ENCODE results near the gene MAF. TPM values are rescaled to one million over a fixed set of nuclear protein-coding genes. Genes with fewer than 3 reads are reported as not detected.

The MAF gene
- total RNA-seq, 4 donors from 2014 or later: 11.0 to 92.6 (median 26.3) TPM

- H3K4me1 ChIP-seq: no peaks in the 10 kb centered on the region
- no peak for DNase-seq
- intact Hi-C loops (cut with DNase I; ENCODE audit: low total_unique reads): no loop called here
Observed at GRCh38 chr16:79618041-79618691, 17.6 kb upstream of the MAF start.

DNA sequence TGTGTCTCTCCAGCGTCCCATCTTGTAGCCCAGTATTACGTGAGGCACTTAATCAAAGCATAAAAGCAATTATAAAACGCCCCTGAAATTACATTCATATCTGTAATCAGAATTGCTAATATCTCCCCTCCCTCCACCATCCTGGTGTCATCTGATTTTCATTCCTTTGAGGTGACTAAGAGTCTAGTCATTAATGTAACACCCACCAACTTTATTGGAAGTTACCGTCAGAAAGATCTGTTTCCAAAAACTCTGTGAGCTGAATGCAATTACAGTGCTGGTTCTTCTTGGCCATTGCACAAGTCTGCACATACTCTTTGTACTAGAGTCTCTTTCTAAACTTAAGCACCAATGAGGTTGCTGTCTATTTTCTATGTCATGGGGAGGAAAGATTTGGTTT lies 12.5 kb upstream of the MAF start:
- Histone ChIP-seq H3K36me3 (no peaks in the 10 kb centered on the region), H3K4me1 (no peaks in the 10 kb centered on the region), H3K9me3 (no peaks in the 10 kb centered on the region), H3K4me3 (no peak overlapping the region), H3K27me3 (no peaks in the 10 kb centered on the region), H3K27ac (no peak overlapping the region)
- TF ChIP-seq POLR2A (IDR thresholded peaks at IDR 0.05): no peak
- TF ChIP-seq, protein P1, sequence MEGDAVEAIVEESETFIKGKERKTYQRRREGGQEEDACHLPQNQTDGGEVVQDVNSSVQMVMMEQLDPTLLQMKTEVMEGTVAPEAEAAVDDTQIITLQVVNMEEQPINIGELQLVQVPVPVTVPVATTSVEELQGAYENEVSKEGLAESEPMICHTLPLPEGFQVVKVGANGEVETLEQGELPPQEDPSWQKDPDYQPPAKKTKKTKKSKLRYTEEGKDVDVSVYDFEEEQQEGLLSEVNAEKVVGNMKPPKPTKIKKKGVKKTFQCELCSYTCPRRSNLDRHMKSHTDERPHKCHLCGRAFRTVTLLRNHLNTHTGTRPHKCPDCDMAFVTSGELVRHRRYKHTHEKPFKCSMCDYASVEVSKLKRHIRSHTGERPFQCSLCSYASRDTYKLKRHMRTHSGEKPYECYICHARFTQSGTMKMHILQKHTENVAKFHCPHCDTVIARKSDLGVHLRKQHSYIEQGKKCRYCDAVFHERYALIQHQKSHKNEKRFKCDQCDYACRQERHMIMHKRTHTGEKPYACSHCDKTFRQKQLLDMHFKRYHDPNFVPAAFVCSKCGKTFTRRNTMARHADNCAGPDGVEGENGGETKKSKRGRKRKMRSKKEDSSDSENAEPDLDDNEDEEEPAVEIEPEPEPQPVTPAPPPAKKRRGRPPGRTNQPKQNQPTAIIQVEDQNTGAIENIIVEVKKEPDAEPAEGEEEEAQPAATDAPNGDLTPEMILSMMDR (IDR thresholded peaks at IDR 0.05): no peak
- intact Hi-C loops (cut with DNase I; ENCODE audit: low total_unique reads): no loop called here
- DNase-seq: no peak

More at GRCh38 chr16:79618041-79618691, 17.6 kb upstream of the MAF start:
- no peak for TF ChIP-seq POLR2A (IDR thresholded peaks at IDR 0.05)
- TF ChIP-seq, protein P1 (IDR thresholded peaks at IDR 0.05): no peak
- Histone ChIP-seq H3K4me3 (no peak overlapping the region), H3K36me3 (no peaks in the 10 kb centered on the region), H3K27me3 (no peaks in the 10 kb centered on the region), H3K27ac (no peak overlapping the region), H3K9me3 (no peaks in the 10 kb centered on the region)

- intact Hi-C loops (cut with DNase I; ENCODE audit: low total_unique reads): no loop called here
- DNase-seq: no peak
- Histone ChIP-seq H3K36me3 (no peaks in the 10 kb centered on the region), H3K27me3 (no peaks in the 10 kb centered on the region), H3K4me3 (no peak overlapping the region), H3K4me1 (no peaks in the 10 kb centered on the region), H3K9me3 (no peaks in the 10 kb centered on the region), H3K27ac (no peak overlapping the region)
- no peak for TF ChIP-seq POLR2A (IDR thresholded peaks at IDR 0.05)
- TF ChIP-seq, protein P1 (IDR thresholded peaks at IDR 0.05): no peak
Observed at GRCh38 chr16:79612207-79612606, 11.7 kb upstream of the MAF start.

DNA sequence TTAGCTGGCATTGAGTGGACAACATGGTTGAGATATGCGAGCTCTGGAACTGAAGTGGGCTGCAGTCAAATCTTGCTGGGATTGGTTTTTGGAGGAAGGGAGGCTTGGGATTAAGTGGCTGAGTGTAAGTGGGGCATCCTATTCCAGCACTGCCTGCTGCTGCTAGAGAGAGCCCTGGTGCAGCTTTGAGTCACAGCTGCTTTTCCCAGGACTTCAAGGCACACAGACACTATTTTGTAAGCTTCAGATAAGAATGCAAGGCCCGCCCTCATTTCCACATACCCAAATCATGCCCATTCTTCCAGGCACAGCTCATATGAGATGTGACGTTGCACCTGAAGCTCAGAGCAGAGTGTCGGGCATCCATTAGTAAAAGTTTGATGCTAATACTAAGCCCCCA lies 10.2 kb upstream of the MAF start:
- Histone ChIP-seq H3K27me3 (no peaks in the 10 kb centered on the region), H3K4me3 (no peak overlapping the region), H3K4me1 (no peaks in the 10 kb centered on the region), H3K36me3 (no peaks in the 10 kb centered on the region), H3K27ac (no peak overlapping the region), H3K9me3 (no peaks in the 10 kb centered on the region)
- intact Hi-C loops (cut with DNase I; ENCODE audit: low total_unique reads): no loop called here
- no peak for DNase-seq
- TF ChIP-seq, protein P1 (IDR thresholded peaks at IDR 0.05): no peak
- TF ChIP-seq POLR2A (IDR thresholded peaks at IDR 0.05): no peak

- Histone ChIP-seq H3K27ac (no peak overlapping the region), H3K4me3 (no peak overlapping the region), H3K9me3 (no peaks in the 10 kb centered on the region), H3K36me3 (no peaks in the 10 kb centered on the region), H3K4me1 (no peaks in the 10 kb centered on the region), H3K27me3 (no peaks in the 10 kb centered on the region)
- intact Hi-C loops (cut with DNase I; ENCODE audit: low total_unique reads): no loop called here
- no peak for TF ChIP-seq POLR2A (IDR thresholded peaks at IDR 0.05)
- TF ChIP-seq, protein P1 (IDR thresholded peaks at IDR 0.05): no peak
- no peak for DNase-seq
Observed at GRCh38 chr16:79609861-79610260, 9.3 kb upstream of the MAF start.
